NCI-H526 (cell line): Measurements from ENCODE around the gene TCF21.
"Not testable (repeated sequence)": the region's sequence is repeated elsewhere in the genome, so short reads cannot be mapped to it uniquely, and the experiment has no call there.

Experiments used
- DNase-seq, 2 experiments: peaks; one replicate each; lab custom pipeline; 2025; lab: John Stamatoyannopoulos, UW

Gene TCF21

GRCh38 chr6:133923938-133924593, 35.2 kb downstream of the TCF21 start:
- DNase-seq: peak; percentile 63 to 81

- DNase-seq: not testable (repeated sequence)
Observed at GRCh38 chr6:133931221-133931620, 42.3 kb downstream of the TCF21 start.

- not testable (repeated sequence) for DNase-seq
Observed at GRCh38 chr6:133936352-133936751, 47.4 kb downstream of the TCF21 start.

- no peak for DNase-seq
Observed at GRCh38 chr6:133937909-133938308, 49.0 kb downstream of the TCF21 start.

- DNase-seq: no peak
Observed at GRCh38 chr6:133938533-133938932, 49.6 kb downstream of the TCF21 start.

GRCh38 chr6:133939778-133940667, 51.1 kb downstream of the TCF21 start:
- DNase-seq: no peak
